ENCODE measurements around the gene SMYD4.
"Not testable (repeated sequence)": the region's sequence is repeated elsewhere in the genome, so short reads cannot be mapped to it uniquely, and the experiment has no call there.

SMYD4 gene, protein sequence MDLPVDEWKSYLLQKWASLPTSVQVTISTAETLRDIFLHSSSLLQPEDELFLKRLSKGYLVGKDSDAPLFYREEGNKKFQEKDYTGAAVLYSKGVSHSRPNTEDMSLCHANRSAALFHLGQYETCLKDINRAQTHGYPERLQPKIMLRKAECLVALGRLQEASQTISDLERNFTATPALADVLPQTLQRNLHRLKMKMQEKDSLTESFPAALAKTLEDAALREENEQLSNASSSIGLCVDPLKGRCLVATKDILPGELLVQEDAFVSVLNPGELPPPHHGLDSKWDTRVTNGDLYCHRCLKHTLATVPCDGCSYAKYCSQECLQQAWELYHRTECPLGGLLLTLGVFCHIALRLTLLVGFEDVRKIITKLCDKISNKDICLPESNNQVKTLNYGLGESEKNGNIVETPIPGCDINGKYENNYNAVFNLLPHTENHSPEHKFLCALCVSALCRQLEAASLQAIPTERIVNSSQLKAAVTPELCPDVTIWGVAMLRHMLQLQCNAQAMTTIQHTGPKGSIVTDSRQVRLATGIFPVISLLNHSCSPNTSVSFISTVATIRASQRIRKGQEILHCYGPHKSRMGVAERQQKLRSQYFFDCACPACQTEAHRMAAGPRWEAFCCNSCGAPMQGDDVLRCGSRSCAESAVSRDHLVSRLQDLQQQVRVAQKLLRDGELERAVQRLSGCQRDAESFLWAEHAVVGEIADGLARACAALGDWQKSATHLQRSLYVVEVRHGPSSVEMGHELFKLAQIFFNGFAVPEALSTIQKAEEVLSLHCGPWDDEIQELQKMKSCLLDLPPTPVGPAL

DNA sequence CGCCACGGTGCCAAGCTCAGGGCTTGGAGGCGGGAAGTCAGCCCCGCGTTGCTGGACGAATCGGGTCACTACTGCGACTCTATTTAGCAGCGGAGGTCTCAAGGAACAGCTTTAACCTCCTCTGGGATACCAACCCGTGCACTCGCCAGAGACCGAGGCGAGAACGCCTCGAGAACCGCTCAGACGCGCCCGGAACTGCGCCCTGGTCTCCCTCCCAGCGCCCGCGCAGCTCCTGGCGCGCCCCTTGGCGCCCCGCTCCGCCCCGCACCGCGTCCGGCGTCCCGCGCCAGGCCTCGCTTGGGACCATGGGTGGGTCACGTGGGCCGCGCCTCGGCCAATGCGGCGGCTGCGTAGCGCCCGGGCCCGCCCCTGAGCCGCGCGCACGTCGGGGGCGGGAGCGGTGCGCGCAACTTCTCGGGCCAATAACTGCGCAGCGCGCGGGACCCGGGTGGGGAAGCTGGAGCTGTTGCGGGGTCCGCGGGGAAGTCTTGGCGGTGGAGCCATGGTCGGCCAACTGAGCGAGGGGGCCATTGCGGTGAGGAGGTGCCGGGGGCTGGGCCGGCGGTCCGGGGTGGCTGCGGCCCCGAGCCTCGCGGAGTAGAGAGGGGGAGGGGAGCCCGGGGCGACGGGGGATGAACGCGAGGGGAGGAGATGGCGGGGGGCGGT is at the start of gene SMYD4, which contains the start of gene RPA1:
SMYD4 (minus strand) TSS at position 311 of the 666 bp plus-strand sequence. CDS start 1,908 bp downstream, outside the sequence.
RPA1 (plus strand) TSS at position 414 of the 666 bp plus-strand sequence; CDS start at position 503, 89 bp downstream.
- DNase-seq: peak; percentile 85

DNA sequence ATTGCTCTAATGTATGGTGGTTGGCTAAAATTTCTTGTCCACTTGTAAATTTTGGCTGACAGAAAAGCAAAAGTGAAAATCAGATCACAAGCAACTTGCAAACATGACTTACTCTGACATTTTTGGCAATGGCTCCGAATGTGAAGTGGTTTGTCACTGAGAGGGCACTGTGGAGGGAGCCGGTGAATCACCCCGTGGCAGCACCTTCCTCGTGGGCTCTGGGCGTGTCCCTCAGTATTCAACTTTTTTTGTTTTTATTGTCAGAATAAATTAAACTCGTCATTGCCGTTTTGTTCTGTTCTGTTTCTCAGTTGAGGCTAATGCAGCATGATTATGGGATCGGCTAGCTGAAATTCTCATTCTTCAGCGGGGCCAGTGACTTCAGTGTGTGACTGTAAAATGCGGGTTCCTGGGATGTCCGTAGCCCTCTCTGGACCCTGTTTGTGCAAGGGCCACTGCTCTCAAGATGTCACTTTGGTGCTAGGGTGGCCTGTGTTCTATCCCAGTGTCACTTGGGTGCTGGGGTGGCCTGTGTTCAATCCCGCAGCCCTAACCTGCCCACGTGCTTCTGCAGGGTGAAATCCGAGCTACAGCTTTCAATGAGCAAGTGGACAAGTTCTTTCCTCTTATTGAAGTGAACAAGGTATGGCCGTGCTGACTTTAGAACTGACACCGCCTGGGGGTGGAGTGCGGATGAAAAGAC is 48.9 kb upstream of the SMYD4 start:
- no peak for DNase-seq

GRCh38 chr17:1875597-1875996 is 45.9 kb upstream of the SMYD4 start:
- no peak for DNase-seq

DNA sequence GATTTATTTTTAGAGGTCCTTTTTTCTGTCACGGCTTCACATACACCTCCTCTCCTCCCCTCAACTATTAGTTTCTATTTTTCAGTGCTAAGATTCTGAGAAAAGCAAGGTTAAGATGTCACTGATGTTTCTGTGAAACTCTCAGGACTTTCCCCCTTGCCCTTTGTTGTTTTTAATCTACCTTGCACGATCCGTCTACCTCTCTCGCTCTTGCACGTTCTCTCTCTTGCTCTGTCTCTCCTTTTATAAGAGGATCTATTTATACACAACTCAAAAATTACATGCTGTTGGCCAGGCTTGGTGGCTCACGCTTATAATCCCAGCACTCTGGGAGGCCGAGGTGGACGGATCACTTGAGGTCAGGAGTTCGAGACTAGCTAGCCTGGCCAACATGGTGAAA is 43.7 kb upstream of the SMYD4 start:
- no peak for DNase-seq

DNA sequence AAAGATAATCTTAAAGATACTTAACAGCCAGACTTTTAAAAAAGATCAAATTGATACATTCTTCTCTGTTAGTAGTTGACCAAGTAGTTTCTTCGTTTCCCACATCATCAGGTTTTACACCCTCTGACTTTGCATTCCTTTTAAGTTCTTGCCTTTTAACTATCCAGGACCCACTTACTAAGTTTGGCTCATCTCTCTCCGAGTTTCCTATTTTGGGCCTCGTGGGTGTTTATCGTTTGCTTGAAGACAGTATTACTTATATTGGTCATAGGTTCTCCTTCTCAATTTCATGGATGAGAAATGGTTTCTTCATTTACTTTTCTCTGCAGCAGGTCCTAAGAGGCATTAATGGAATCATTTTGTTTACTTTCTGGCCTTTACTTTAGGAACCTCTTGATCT is 43.3 kb upstream of the SMYD4 start:
- DNase-seq: no peak

DNA sequence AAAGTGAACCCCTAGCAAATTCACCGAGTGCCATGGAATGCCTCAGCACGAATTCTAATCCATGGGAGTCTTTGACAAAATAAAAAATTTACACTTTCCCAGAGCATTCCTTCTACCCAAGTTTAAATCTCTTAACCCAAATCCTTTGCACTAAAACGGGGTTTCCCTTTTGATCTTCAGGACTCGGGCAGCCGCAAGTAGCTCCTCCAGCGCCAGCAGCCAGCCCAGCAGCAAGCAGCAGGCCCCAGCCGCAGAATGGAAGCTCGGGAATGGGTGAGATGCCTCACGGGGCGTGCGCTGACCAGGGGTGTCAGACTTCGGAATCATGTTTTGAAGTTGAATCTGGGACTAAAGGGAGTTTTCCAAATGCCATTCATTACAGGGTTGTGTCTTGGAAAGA is 42.6 kb upstream of the SMYD4 start:
- no peak for DNase-seq

GRCh38 chr17:1871756-1872155 is 42.1 kb upstream of the SMYD4 start:
- DNase-seq: no peak

- DNase-seq: no peak
Observed at GRCh38 chr17:1870592-1870991, 40.9 kb upstream of the SMYD4 start.

GRCh38 chr17:1868090-1868489 is 38.4 kb upstream of the SMYD4 start:
- no peak for DNase-seq

GRCh38 chr17:1867307-1867706 is 37.6 kb upstream of the SMYD4 start:
- no peak for DNase-seq

GRCh38 chr17:1865252-1866037 is 35.7 kb upstream of the SMYD4 start:
- DNase-seq: peak; percentile 38

DNA sequence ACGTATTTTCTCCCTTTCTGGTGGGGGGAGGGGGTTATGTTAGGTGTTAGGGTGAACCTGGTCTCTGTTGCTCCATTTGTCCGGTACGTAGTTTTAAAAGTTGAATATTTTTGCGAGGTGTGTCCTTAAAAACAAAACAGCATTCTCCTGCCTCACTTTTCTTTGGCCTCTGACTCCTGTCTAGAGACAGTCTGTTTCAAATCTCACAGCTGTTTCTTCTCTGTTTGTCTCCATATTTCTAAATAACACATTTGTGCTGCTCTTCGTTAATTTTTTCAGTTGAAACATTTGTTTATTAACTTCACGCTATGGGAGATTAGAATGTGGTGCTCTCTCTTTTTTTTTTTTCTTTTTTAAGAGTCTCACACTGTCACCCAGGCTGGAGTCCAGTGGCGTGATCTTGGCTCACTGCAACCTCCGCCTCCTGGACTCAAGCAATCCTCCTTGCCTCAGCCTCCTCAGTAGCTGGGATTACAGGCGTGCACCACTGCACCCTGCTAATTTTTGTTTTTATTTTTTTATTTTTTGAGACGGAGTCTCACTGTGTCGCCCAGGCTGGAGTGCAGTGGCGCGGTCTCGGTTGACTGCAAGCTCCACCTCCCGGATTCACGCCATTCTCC is 31.8 kb upstream of the SMYD4 start:
- DNase-seq: no peak

GRCh38 chr17:1860978-1861377 is 31.3 kb upstream of the SMYD4 start:
- DNase-seq: no peak

- not testable (repeated sequence) for DNase-seq
Observed at GRCh38 chr17:1856462-1856861, 26.8 kb upstream of the SMYD4 start.

DNA sequence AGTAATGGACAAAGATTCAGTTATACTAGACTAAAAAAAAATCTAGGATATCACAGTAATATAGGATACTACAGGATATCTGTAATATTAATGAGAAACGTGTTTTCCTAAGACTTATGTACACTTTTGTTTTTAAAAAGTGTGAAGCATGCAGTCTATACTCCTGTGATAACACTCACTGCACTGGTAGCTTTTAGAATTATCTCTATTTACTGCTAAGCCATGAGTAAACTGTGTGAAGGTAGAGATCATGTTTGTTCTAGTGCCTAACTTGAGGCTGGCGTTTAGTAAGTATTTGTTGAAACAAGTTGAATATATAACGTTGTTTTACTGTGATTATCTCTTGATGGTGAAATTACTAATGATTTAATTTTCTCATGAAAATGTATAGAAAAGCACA is 24.0 kb upstream of the SMYD4 start:
- no peak for DNase-seq

GRCh38 chr17:1852327-1852726 is 22.6 kb upstream of the SMYD4 start:
- DNase-seq: no peak

DNA sequence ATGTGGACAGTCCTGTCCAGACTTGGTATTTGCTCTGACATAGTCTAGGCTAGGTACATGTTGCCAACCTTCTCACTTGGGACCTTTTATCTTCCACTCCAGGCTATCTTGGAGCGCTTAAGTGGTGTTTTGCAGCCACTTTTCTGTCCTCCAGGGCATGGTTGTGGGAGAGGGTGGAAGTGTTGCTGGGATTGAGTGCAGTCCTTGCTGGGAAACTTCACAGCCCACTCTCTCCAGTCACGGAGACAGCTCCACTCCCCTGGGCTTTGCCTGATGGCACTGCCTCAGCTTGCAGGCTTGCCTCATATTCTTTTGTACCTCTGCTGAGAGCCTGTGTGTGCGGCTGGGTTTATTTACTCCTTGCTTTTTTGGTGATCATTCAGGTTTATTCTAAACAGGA is 17.5 kb upstream of the SMYD4 start:
- no peak for DNase-seq

- no peak for DNase-seq
Observed at GRCh38 chr17:1843947-1844346, 14.2 kb upstream of the SMYD4 start.

DNA sequence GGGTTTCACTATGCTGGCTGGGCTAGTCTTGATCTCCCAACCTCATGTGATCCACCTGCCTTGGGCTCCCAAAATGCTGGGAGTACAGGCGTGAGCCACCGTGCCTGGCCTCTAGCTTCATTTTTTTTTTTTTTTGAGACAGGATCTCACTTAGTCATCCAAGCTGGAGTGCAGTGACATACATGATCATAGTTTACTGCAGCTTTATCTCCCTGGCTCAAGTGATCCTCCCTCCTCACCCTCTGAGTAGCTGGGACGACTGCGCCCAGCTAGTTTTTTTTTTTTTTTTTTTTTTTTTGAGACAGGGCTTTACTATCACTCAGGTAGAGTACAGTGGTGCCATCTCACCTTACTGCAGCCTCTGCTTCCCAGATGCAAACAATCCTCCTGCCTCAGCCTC is 9.8 kb upstream of the SMYD4 start:
- DNase-seq: no peak

DNA sequence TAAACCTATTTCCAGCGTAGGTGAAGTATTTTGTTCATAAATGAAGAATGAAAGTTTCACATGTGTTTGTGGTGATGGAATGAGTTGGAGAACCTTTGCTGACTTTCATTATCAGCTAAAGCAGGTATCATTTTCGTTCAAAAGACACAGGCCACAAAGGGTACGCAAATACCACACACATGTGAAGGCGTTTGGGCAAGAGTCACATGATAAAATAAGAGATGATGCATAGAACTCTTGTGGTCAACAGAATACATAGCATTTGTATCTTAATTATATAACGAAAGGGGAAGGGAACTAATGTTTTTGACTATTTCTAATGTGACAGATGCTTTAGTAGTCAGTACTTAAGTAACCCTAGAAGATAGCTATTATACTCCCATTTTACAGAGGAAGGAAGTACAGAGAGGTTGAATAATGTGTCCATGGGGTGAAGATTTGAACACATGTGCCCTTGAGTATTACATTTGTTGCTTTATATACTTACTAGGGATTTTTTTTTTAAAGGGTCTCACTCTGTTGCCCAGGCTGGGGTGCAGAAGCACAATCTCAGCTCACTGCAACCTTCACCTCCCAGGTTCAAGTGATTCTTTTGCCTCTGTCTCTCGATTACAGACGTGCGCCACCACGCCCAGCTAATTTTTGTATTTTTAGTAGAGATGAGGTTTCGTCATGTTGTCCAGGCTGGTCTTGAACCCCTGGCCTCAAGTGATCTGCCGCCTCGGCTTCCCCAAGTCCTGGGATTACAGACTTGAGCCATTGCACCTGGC is 4.9 kb upstream of the SMYD4 start:
- DNase-seq: no peak

- no peak for DNase-seq
Observed at GRCh38 chr17:1830288-1830687, 586 bp upstream of the SMYD4 start.

Measured in NCI-H1436 (cell line).